Panc1 (cell line): ENCODE measurements around the gene MCF2L2. TPM values are rescaled to one million over a fixed set of nuclear protein-coding genes. Genes with fewer than 3 reads are reported as not detected.

ENCODE experiments used
- ATAC-seq: fragments of 200-7000 bp; cut with Tn5 transposase; 2 replicates; pipeline ENCODE4 v1.9.1; 2020; ENCODE audit warnings: mild to moderate bottlenecking, moderate library complexity
- BruUV-seq: library from RNA; stranded (reverse); fragments of 400-500 nt; replicated peaks from 2 replicates; lab custom pipeline; 2021; lab: Mats Ljungman, UMichigan
- CTCF ChIA-PET: fragments of 300-600 bp; sonication (Branson Sonifier 250); formaldehyde crosslinking; loops from one replicate; lab custom pipeline; 2022; ENCODE audit warnings: antibody characterized with exemption; lab: Charles Lee
- POLR2A ChIA-PET: fragments of 300-600 bp; sonication (Branson Sonifier 250); formaldehyde crosslinking; loops from one replicate; lab custom pipeline; 2022; ENCODE audit warnings: antibody characterized with exemption; lab: Charles Lee
- DNase-seq: peaks from one replicate; pipeline ENCODE4 v3.0.0-alpha.2; 2010; ENCODE audit warnings: low read depth, low spot score
- H3K27ac ChIP-seq: 2 replicates; pipeline ENCODE4 v1.5.1; 2011; ENCODE audit warnings: mild to moderate bottlenecking, low read length, inconsistent platforms
- H3K27me3 ChIP-seq: fragments of 200-500 bp; sonication (Bioruptor generic); 2 replicates; pipeline ENCODE4 v1.6.0; 2014; ENCODE audit warnings: low read length, inconsistent platforms; ENCODE audit not compliant: control insufficient read depth, insufficient read depth
- H3K36me3 ChIP-seq: fragments of 200-500 bp; sonication (Bioruptor generic); 2 replicates; pipeline ENCODE4 v1.5.1; 2014; ENCODE audit warnings: inconsistent platforms, mild to moderate bottlenecking, low read length, moderate library complexity; ENCODE audit not compliant: control insufficient read depth, insufficient read depth
- H3K4me1 ChIP-seq: 2 replicates; pipeline ENCODE4 v1.5.1; 2011; ENCODE audit warnings: inconsistent platforms, mild to moderate bottlenecking, low read length, moderate library complexity; ENCODE audit not compliant: control insufficient read depth, insufficient read depth
- H3K4me3 ChIP-seq, 2 experiments: 2 replicates each; pipeline ENCODE4 v1.5.1; 2011 to 2012; ENCODE audit warnings: low read depth in 2 of 2, low read length in 2 of 2, mild to moderate bottlenecking in 2 of 2, inconsistent platforms in 1 of 2, moderate library complexity in 1 of 2
- H3K9me3 ChIP-seq: fragments of 200-500 bp; sonication (Bioruptor generic); 2 replicates; pipeline ENCODE4 v1.5.1; 2014; ENCODE audit warnings: low read depth, mild to moderate bottlenecking, inconsistent platforms, low read length, moderate library complexity; ENCODE audit not compliant: control insufficient read depth, insufficient read depth
- CTCF ChIP-seq: fragments of 450-650 bp; IDR thresholded peaks from 2 replicates; pipeline ENCODE4 v1.5.1; 2017; ENCODE audit warnings: mild to moderate bottlenecking
- POLR2AphosphoS5 ChIP-seq: IDR thresholded peaks from 2 replicates; pipeline ENCODE4 v1.6.1; 2012; ENCODE audit warnings: mild to moderate bottlenecking, low read depth, low read length, moderate library complexity
- SIN3A ChIP-seq: IDR thresholded peaks from 2 replicates; pipeline ENCODE4 v1.6.1; 2012; ENCODE audit warnings: low read depth, mild to moderate bottlenecking, low read length, moderate library complexity, borderline replicate concordance; ENCODE audit not compliant: insufficient read depth
- TCF7L2 ChIP-seq: IDR thresholded peaks from 2 replicates; pipeline ENCODE4 v1.6.1; 2011; ENCODE audit warnings: mild to moderate bottlenecking, low read depth, low read length, inconsistent platforms
- in situ Hi-C: cut with HindIII; loops from 2 replicates; pipeline ENCODE4 v1.10.0; 2016; ENCODE audit warnings: low sequenced_read_pairs, low pct_unique_long_range_greater_than_20kb
- intact Hi-C: fragments of 100-400 bp; cut with micrococcal nuclease; formaldehyde crosslinking; loops from one replicate; pipeline ENCODE4 v1.10.0; 2022; ENCODE audit not compliant: unreplicated experiment
- total RNA-seq: library from RNA; stranded (reverse); gene quantifications from one replicate; pipeline ENCODE4 v1.2.1, GENCODE V29; 2021; ENCODE audit not compliant: unreplicated experiment
- TF ChIP-seq, protein P1 (sequence below), 2 experiments: IDR thresholded peaks; 2 replicates each; pipeline ENCODE4 v1.6.1; 2011 to 2012; ENCODE audit warnings: low read depth in 2 of 2, control low read depth in 1 of 2, low read length in 1 of 2, mild to moderate bottlenecking in 1 of 2, moderate library complexity in 1 of 2; ENCODE audit not compliant: insufficient read depth in 1 of 2

Gene MCF2L2
- total RNA-seq, 1 experiment from 2014 or later, result 1.0 TPM

DNA sequence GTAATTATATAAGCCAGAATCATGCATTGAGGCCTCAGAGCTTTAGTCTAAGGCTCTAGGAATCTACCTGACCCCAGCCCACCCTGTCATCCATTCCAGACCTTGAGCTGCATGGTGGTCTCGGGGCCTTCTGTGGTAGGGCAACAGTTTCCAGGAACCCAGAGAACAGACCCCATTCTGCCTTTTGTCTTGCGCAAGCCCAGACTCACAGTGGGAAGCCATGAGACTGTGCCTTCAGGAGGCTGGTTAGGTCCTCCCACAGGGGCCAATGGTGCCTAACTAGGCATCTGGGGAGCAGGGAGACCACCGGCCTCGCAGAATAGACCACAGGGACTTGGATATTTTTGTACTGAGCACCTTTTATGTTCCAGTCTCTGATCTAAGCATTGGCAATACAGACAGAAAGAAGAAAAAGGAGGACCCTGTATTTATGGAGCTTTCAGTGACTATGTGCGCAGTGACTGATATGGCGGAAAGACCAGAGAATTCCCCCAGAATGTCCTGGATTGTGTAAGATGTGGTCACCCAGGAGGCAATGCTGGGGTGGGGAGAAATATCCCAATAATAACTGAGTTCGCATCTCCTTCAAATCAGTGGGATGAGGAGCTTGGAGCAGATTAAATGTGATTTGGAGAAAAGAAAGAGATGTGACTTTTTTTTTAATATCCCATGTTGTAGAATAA, 40.1 kb downstream of the MCF2L2 start:
- DNase-seq (no peak), ATAC-seq (no peak)
- no peaks in the 10 kb centered on the region for H3K36me3 ChIP-seq
- intact Hi-C loops (loop anchor here (10.0 kb wide), 1 partner anchor 134 kb away; the partner anchor contains the start of gene B3GNT5), in situ Hi-C loops (no loop called here)
- H3K4me3 ChIP-seq, result no peak overlapping the region
- POLR2A ChIA-PET, result no interaction called here
- CTCF ChIA-PET, result interaction anchor here (0.7 kb wide), 1 partner anchor 119 kb away, joined by 7 read pairs; no protein-coding TSS in a partner anchor
- no TSS peak for BruUV-seq
- no peaks in the 10 kb centered on the region for H3K9me3 ChIP-seq
- no peaks in the 10 kb centered on the region for H3K4me1 ChIP-seq
- H3K27ac ChIP-seq, result no peak overlapping the region
- TF ChIP-seq, protein P1, sequence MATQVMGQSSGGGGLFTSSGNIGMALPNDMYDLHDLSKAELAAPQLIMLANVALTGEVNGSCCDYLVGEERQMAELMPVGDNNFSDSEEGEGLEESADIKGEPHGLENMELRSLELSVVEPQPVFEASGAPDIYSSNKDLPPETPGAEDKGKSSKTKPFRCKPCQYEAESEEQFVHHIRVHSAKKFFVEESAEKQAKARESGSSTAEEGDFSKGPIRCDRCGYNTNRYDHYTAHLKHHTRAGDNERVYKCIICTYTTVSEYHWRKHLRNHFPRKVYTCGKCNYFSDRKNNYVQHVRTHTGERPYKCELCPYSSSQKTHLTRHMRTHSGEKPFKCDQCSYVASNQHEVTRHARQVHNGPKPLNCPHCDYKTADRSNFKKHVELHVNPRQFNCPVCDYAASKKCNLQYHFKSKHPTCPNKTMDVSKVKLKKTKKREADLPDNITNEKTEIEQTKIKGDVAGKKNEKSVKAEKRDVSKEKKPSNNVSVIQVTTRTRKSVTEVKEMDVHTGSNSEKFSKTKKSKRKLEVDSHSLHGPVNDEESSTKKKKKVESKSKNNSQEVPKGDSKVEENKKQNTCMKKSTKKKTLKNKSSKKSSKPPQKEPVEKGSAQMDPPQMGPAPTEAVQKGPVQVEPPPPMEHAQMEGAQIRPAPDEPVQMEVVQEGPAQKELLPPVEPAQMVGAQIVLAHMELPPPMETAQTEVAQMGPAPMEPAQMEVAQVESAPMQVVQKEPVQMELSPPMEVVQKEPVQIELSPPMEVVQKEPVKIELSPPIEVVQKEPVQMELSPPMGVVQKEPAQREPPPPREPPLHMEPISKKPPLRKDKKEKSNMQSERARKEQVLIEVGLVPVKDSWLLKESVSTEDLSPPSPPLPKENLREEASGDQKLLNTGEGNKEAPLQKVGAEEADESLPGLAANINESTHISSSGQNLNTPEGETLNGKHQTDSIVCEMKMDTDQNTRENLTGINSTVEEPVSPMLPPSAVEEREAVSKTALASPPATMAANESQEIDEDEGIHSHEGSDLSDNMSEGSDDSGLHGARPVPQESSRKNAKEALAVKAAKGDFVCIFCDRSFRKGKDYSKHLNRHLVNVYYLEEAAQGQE (IDR thresholded peaks at IDR 0.05; ENCODE audit: insufficient read depth in 1 of 2, low read depth in 2 of 2, low read length in 1 of 2), result no peak
- TF ChIP-seq TCF7L2, result no peak
- no peak for TF ChIP-seq SIN3A
- no peak for TF ChIP-seq CTCF
- TF ChIP-seq POLR2AphosphoS5, result no peak
- H3K27me3 ChIP-seq, result no peaks in the 10 kb centered on the region

- in situ Hi-C loops, result no loop called here
- no TSS peak for BruUV-seq
- no peak for DNase-seq
Measured at GRCh38 chr3:183387797-183388196, 40.6 kb downstream of the MCF2L2 start.

More at GRCh38 chr3:183387797-183388196, 40.6 kb downstream of the MCF2L2 start:
- ChIA-PET POLR2A (no interaction called here), CTCF (interaction anchor here (0.7 kb wide), 1 partner anchor 118 kb away, joined by 7 read pairs; no protein-coding TSS in a partner anchor)
- no peak overlapping the region for H3K27ac ChIP-seq
- no peaks in the 10 kb centered on the region for H3K36me3 ChIP-seq
- ATAC-seq, result no peak
- H3K4me1 ChIP-seq, result no peaks in the 10 kb centered on the region
- no peak for TF ChIP-seq CTCF
- TF ChIP-seq, protein P1 (IDR thresholded peaks at IDR 0.05; ENCODE audit: insufficient read depth in 1 of 2, low read depth in 2 of 2, low read length in 1 of 2), result no peak
- no peak for TF ChIP-seq SIN3A
- TF ChIP-seq POLR2AphosphoS5, result no peak
- no peak for TF ChIP-seq TCF7L2
- no peaks in the 10 kb centered on the region for H3K27me3 ChIP-seq
- intact Hi-C loops, result loop anchor here (10.0 kb wide), 1 partner anchor 133 kb away; the partner anchor contains the start of gene B3GNT5
- no peaks in the 10 kb centered on the region for H3K9me3 ChIP-seq
- H3K4me3 ChIP-seq, result no peak overlapping the region
